Mammary epithelial cell (primary cell): ENCODE results near the gene JADE2.

ENCODE experiments used
- EZH2 ChIP-seq: IDR thresholded peaks from 2 replicates; pipeline ENCODE4 v1.6.1; 2012; ENCODE audit warnings: low read length, inconsistent platforms, borderline replicate concordance
- TF ChIP-seq, protein P1 (sequence below), 2 donors: IDR thresholded peaks in 1 of 2; conservative IDR thresholded peaks in 1 of 2; 2 replicates each; pipeline ENCODE4 v1.5.1; 2011 to 2012; ENCODE audit warnings: inconsistent platforms in 2 of 2, low read length in 2 of 2, mild to moderate bottlenecking in 2 of 2, control low read depth in 1 of 2, low read depth in 1 of 2; ENCODE audit not compliant: insufficient read depth in 1 of 2; ENCODE audit errors: extremely low read depth in 1 of 2

DNA sequence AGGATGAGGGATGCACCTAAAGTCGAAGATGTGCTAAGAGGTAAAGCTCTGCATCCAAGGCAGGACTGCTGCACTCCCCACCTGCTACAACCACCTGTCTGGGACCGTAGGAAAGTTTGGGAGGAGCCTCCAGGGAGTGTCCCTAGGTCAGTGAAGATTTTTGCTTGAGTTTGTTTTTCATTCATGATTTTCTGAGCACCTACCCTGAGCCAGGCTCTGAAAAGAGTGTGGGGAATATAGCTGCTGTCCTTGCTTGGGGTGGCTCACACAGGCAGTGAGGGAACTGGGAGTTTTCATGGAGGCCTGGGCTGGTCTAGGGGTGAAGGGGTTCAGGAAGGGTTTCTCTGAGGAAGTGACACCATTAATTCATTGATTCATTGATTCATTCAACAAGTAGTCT lies 58.3 kb downstream of the JADE2 start:
- TF ChIP-seq, protein P1, sequence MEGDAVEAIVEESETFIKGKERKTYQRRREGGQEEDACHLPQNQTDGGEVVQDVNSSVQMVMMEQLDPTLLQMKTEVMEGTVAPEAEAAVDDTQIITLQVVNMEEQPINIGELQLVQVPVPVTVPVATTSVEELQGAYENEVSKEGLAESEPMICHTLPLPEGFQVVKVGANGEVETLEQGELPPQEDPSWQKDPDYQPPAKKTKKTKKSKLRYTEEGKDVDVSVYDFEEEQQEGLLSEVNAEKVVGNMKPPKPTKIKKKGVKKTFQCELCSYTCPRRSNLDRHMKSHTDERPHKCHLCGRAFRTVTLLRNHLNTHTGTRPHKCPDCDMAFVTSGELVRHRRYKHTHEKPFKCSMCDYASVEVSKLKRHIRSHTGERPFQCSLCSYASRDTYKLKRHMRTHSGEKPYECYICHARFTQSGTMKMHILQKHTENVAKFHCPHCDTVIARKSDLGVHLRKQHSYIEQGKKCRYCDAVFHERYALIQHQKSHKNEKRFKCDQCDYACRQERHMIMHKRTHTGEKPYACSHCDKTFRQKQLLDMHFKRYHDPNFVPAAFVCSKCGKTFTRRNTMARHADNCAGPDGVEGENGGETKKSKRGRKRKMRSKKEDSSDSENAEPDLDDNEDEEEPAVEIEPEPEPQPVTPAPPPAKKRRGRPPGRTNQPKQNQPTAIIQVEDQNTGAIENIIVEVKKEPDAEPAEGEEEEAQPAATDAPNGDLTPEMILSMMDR (conservative IDR thresholded peaks at IDR 0.05 in 1 of 2, IDR thresholded peaks at IDR 0.05 in 1 of 2; ENCODE audit: extremely low read depth in 1 of 2, insufficient read depth in 1 of 2, low read depth in 1 of 2, low read length in 2 of 2) = no peak
- TF ChIP-seq EZH2 = no peak
